NCI-H128 (cell line): ENCODE results near the gene ARG2.

ENCODE experiments used
- DNase-seq: peaks from one replicate; lab custom pipeline; 2025; ENCODE audit not compliant: unreplicated experiment; lab: John Stamatoyannopoulos, UW

ARG2 gene

DNA sequence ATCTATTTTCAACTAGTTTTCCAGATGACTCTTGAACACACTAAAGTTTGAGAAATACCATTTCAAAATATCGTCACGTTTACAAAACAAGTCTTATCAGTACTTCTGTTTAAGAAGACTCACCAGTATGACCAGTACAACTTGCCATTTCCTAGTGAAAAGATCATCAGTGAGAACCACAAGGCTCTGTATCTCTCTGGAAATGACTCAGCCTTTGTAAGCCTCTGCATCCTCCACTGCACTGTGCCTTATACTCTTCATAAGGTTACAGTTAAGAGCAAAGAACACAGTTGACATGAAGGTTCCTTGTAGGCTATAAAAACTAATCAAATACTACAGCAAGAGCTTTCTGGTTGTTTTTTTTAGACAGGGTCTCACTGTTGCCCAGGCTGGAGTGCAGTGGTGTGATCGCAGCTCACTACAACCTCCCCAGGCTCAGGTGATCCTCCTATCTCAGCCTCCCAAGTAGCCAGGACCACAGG is 60.4 kb downstream of the ARG2 start:
- no peak for DNase-seq

DNA sequence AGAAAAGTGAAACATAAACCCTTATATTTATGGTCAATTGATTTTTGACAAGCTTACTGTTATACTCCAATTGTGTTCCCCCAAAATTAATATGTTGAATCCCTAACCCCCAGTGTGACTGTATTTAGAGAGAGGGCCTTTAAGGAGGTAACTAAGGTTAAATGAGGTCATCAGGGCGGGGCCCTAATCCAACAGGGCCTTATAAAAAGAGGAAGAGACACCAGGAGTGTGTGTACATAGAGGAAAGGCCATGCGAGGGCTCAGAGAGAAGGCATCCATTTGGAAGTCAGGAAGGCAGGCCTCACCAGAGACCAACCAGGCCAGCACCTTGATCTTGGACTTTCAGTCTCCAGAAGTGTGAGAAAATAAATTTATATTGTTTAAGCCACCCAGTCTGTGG is 61.2 kb downstream of the ARG2 start:
- DNase-seq, result no peak

DNA sequence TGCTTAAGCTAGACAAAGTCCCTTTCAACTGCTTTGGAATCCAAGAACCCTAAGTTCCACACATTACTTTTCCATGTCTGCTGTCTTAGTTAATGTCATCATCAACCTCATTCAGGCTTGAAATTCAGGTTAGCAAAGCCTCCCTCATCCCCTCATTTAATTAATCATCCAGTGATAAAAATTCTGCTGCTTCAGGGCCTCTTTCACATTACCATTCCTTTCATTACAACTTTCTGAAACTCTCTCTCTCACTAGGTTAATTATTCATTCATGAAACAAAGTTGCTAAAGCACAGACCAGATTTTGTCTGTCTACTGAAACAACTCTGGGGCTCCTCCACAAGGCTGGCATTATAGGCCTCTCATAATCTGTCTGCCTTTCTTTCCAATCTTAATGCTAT is 64.1 kb downstream of the ARG2 start:
- DNase-seq, result no peak

DNA sequence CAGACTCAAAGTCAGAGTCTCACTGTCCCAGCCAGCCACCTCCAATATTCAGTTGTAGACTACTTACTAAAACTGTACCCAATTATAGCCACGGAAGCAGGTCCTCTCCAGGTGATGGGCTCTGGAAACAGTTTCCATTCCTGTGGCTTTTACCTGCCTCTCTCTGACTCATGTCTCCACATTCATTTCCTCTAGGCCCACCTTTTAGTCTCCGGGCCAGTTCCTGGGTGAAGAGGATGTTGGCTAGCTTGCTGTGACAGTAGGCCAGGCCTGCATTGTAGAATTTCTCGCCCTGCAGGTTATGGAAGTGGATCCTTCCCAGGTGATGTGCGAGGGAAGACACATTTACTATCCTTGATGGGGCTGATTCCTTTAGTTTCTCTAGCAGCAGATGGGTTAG is 70.3 kb downstream of the ARG2 start:
- no peak for DNase-seq

DNA sequence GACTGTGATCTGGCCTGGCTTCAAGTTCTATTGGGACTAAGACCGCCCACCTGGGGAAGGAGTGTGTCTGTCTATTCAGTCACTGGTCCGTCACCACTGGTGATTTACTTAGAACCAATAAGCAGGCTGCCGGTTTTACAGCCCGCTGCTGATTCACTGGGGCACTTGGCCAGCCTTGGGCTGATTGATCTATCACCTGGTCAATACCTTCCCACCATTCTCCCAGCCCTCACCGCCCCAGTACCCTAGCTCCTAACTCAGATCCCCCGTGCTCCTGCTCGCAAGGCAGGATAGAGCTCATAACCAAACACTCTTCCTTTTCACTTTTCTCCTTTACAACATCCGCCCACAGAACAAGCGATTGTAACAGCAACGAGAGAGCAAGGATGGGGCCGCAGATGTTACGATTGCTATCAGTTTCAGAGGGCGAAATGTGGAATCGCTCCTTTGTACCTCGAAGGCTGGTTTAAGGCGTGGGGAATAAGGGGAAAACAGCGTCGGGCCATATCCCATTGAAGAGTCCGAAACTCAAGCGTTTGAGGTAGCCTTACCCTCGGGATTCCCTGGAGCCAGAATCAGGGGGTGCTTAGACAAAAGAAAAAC is 75.2 kb downstream of the ARG2 start:
- peak; percentile 31 for DNase-seq

DNA sequence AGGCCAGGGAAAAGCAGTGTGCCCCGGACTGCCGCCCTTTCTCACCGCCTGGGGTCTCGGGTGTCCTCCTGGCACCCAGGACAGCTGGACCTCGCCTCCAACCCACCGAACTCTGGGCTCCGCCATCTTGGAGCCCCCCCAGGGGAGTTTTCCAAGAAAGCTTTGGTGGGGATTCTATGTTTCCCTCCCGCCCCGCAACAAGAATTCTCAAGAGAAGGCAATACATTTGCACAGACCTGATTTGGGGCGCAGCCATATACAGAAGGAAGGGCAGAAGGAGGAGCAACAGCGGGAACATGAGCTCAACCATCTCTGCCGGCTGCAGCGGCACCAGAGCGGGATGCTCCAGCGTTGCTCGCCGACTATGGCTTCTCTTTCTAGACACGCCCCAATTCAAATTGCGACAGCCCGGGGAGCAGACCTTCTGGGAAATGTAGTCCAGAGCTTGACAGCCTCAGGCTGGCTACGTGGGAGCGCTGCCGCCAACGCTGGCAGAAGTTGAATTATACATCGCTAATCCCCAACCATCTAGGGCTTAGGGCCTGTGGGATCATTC is 75.8 kb downstream of the ARG2 start, which contains the start of gene RDH11:
Gene RDH11 (minus strand): TSS at position 371 of the 556 bp plus-strand sequence. CDS start 61 bp downstream, at position 310.
- peak; percentile 76 for DNase-seq

DNA sequence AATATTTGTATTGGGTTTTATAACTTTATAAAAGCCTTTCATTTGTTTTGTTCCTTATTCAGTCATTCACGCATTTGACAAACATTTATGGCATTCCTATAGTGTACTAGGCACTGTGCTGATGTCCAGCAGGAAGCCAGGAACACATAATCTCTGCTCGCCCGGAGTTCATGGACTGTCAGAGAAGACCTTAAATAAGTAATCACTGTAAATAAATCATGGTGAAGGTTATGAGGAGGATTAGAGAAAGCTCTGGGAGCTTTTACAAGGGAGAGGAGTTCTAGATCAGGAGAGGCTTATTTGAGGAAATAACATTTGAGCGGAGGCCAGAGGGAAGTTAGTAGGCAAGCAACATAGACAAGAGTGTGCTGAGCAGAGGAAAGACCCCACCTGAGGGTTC is 77.3 kb downstream of the ARG2 start:
- DNase-seq, result no peak

DNA sequence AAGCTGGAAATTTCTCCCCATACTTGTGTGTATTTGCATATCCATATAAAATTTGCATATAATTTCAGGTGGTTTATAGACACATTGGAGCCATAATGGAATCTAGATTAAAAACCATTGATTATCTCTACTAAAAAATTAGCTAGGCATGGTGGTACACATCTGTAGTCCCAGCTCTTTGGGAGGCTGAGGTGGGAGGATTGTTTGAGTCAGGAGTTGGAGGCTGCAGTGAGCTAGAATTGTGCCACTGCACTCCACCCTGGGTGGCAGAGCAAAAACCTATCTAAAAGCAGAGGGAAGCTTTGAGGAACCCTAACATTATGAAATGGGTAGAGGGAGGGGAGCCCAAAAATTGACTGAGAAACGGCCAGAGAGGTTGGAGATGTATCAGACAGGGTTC is 78.5 kb downstream of the ARG2 start:
- no peak for DNase-seq
